Endothelial cell of umbilical vein (primary cell): ENCODE data around the gene SEZ6L2. TPM values are rescaled to one million over a fixed set of nuclear protein-coding genes. Genes with fewer than 3 reads are reported as not detected.

Source experiments
- BruUV-seq: library from RNA; stranded (reverse); fragments of 400-500 nt; replicated peaks from 2 replicates; lab custom pipeline; 2021; lab: Mats Ljungman, UMichigan
- CTCF ChIA-PET: fragments of 300-600, 350-600 bp; sonication (Branson Sonifier 250); formaldehyde crosslinking; loops from one replicate; lab custom pipeline; 2021; ENCODE audit warnings: antibody characterized with exemption, inconsistent platforms; lab: Charles Lee
- POLR2A ChIA-PET: fragments of 300-600, 350-600 bp; sonication (Branson Sonifier 250); formaldehyde crosslinking; loops from one replicate; lab custom pipeline; 2021; ENCODE audit warnings: antibody characterized with exemption, inconsistent platforms; lab: Charles Lee
- DNase-seq: peaks from one replicate; pipeline ENCODE4 v3.0.0-alpha.2; 2011; ENCODE audit warnings: low read depth, low spot score
- FAIRE-seq: peaks from 2 replicates; lab custom pipeline; 2011; peaks lifted over from hg19 to GRCh38; lab: Jason Lieb, UNC
- H2AFZ ChIP-seq: 2 replicates; pipeline ENCODE4 v1.6.0; 2012; ENCODE audit warnings: low read depth, low read length, control low read depth, inconsistent platforms
- H3K27ac ChIP-seq: 2 replicates; pipeline ENCODE4 v1.5.1; 2011; ENCODE audit warnings: low read depth, mild to moderate bottlenecking, control low read depth, low read length, moderate library complexity; ENCODE audit not compliant: insufficient read depth
- H3K27me3 ChIP-seq, 2 experiments: 2 replicates each; pipeline versions ENCODE4 v1.6.0 to v1.6.1; 2011; ENCODE audit warnings: low read length in 2 of 2, mixed read lengths in 1 of 2; ENCODE audit not compliant: control insufficient read depth in 2 of 2, insufficient read depth in 2 of 2
- H3K36me3 ChIP-seq, 2 experiments: 2 replicates in 1 of 2; 3 replicates in 1 of 2; pipeline ENCODE4 v1.5.1; 2011; ENCODE audit warnings: low read length in 2 of 2, mild to moderate bottlenecking in 1 of 2, moderate library complexity in 1 of 2; ENCODE audit not compliant: control insufficient read depth in 2 of 2, insufficient read depth in 2 of 2; ENCODE audit errors: extremely low read depth in 1 of 2
- H3K4me1 ChIP-seq: 3 replicates; pipeline ENCODE4 v1.5.1; 2011; ENCODE audit warnings: mild to moderate bottlenecking, low read length; ENCODE audit not compliant: control insufficient read depth, insufficient read depth; ENCODE audit errors: extremely low read depth
- H3K4me2 ChIP-seq: 2 replicates; pipeline ENCODE4 v1.6.1; 2011; ENCODE audit warnings: low read length, control low read depth, mixed read lengths; ENCODE audit not compliant: insufficient read depth
- H3K4me3 ChIP-seq, 3 experiments: fragments of 200-600 bp in 1 of 3; sonication (generic), shearing (Covaris generic) in 1 of 3; replicated peaks in 1 of 3; 2 replicates each; pipeline ENCODE4 v1.5.1; 2011 to 2016; ENCODE audit warnings: control low read depth in 3 of 3, low read length in 3 of 3, mild to moderate bottlenecking in 2 of 3, inconsistent platforms in 1 of 3, low read depth in 1 of 3, moderate library complexity in 1 of 3; ENCODE audit not compliant: insufficient read depth in 1 of 3
- H3K79me2 ChIP-seq: 2 replicates; pipeline ENCODE4 v1.6.0; 2012; ENCODE audit warnings: low read length, inconsistent platforms; ENCODE audit not compliant: control insufficient read depth, insufficient read depth
- H3K9ac ChIP-seq: replicated peaks from 2 replicates; pipeline ENCODE3; 2011; ENCODE audit warnings: low read length, control low read depth; ENCODE audit not compliant: insufficient read depth; ENCODE audit errors: extremely low read depth
- H3K9me1 ChIP-seq: replicated peaks from 3 replicates; pipeline ENCODE4 v1.6.0; 2011; ENCODE audit warnings: mild to moderate bottlenecking, low read length; ENCODE audit not compliant: control insufficient read depth, insufficient read depth; ENCODE audit errors: extremely low read depth
- H3K9me3 ChIP-seq: replicated peaks from 2 replicates; pipeline ENCODE4 v1.5.1; 2012; ENCODE audit warnings: low read length, inconsistent platforms; ENCODE audit not compliant: control insufficient read depth, insufficient read depth
- H4K20me1 ChIP-seq: replicated peaks from 2 replicates; pipeline ENCODE3; 2011; ENCODE audit warnings: mild to moderate bottlenecking, low read length; ENCODE audit not compliant: control insufficient read depth, insufficient read depth; ENCODE audit errors: extremely low read depth
- CTCF ChIP-seq, 2 donors: IDR thresholded peaks; 1 replicate in 1 of 2; 2 replicates in 1 of 2; pipeline ENCODE4 v1.5.1; 2011; ENCODE audit warnings: low read length in 2 of 2, mild to moderate bottlenecking in 2 of 2, moderate library complexity in 2 of 2, control low read depth in 1 of 2, inconsistent platforms in 1 of 2, low read depth in 1 of 2; ENCODE audit not compliant: insufficient read depth in 1 of 2; ENCODE audit errors: extremely low read depth in 1 of 2
- EZH2 ChIP-seq: IDR thresholded peaks from 2 replicates; pipeline ENCODE4 v1.6.1; 2012; ENCODE audit warnings: borderline replicate concordance, low read depth, mild to moderate bottlenecking, moderate library complexity, low read length, inconsistent platforms; ENCODE audit not compliant: severe bottlenecking
- FOS ChIP-seq: IDR thresholded peaks from 2 replicates; pipeline ENCODE4 v1.6.1; 2011; ENCODE audit warnings: mild to moderate bottlenecking, low read length, moderate library complexity, borderline replicate concordance; ENCODE audit not compliant: insufficient read depth
- GATA2 ChIP-seq: IDR thresholded peaks from 2 replicates; pipeline ENCODE4 v1.7.0; 2011; ENCODE audit warnings: low read depth, mild to moderate bottlenecking, moderate library complexity, mixed read lengths, low read length; ENCODE audit not compliant: insufficient read length, insufficient read depth
- JUN ChIP-seq: IDR thresholded peaks from 2 replicates; pipeline ENCODE4 v1.6.1; 2011; ENCODE audit warnings: borderline replicate concordance, low read depth; ENCODE audit not compliant: insufficient read length, insufficient read depth
- MYC ChIP-seq: IDR thresholded peaks from one replicate; pipeline ENCODE4 v1.6.1; 2011; ENCODE audit warnings: mild to moderate bottlenecking, low read depth, low read length
- POLR2A ChIP-seq: IDR thresholded peaks from 2 replicates; pipeline ENCODE4 v1.6.1; 2012; ENCODE audit warnings: low read depth, mild to moderate bottlenecking, control low read depth, low read length
- dilution Hi-C: fragments of 300-500 bp; cut with MboI; formaldehyde crosslinking; loops from one replicate; pipeline ENCODE4 v1.15.0; 2019; ENCODE audit warnings: low sequenced_read_pairs; ENCODE audit not compliant: extremely low pct_ligation_motif_present
- intact Hi-C: fragments of 100-400 bp; cut with micrococcal nuclease; formaldehyde crosslinking; loops from one replicate; pipeline ENCODE4 v1.10.0; 2022
- polyA plus RNA-seq, 4 experiments: library from polyadenylated mRNA; depleted of rRNA in 3 of 4; stranded (reverse) in 3 of 4; unstranded in 1 of 4; fragments of >200 nt; gene quantifications; 2 replicates each; pipeline versions ENCODE4 v1.2.1 to v1.2.3, GENCODE V29; 2011 to 2012; ENCODE audit warnings: missing spikeins in 1 of 4
- total RNA-seq: library from RNA; stranded (reverse); gene quantifications from 2 replicates; pipeline ENCODE4 v1.2.3, GENCODE V29; 2021
- TF ChIP-seq, protein P1 (sequence below): IDR thresholded peaks from 2 replicates; pipeline ENCODE4 v1.6.1; 2011; ENCODE audit not compliant: insufficient read depth, insufficient read length

The SEZ6L2 gene
- total and polyA plus RNA-seq, 2 donors (not counting 3 experiments of a cell fraction or from before 2014, with no cell fraction given), result 2.4 to 4.5 TPM

DNA sequence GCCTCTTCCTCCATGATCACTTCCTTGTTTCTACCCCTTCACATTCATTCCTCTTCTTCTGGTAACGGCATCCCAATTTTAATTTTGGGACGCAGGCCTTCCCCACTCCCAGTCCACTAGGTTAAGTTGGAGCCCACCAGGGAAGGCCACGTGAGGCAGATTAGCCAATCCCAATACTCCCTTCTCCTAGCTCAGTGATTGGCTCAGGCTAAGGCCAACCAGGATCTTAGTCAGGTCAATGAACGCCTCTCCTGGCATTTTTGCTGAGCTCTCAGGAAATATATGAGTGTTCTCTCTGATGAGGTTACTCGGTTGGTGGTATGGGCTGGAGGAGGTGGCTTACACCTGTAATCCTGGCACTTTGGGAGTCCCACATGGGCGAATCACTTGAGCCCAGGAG is 15.4 kb downstream of the SEZ6L2 start:
- Histone ChIP-seq H3K27me3 (no peaks in the 10 kb centered on the region), H3K4me1 (no peaks in the 10 kb centered on the region), H3K27ac (no peak overlapping the region), H3K79me2 (no peaks in the 10 kb centered on the region), H3K9ac (no peak overlapping the region), H4K20me1 (no peaks in the 10 kb centered on the region), H3K4me2 (no peak overlapping the region), H3K4me3 (no peak overlapping the region), H2AFZ (no peak overlapping the region), H3K9me1 (no peaks in the 10 kb centered on the region), H3K9me3 (no peaks in the 10 kb centered on the region), H3K36me3 (no peaks in the 10 kb centered on the region)
- dilution Hi-C loops, result no loop called here
- no TSS peak for BruUV-seq
- intact Hi-C loops, result no loop called here
- no peak for TF ChIP-seq JUN
- TF ChIP-seq, protein P1, sequence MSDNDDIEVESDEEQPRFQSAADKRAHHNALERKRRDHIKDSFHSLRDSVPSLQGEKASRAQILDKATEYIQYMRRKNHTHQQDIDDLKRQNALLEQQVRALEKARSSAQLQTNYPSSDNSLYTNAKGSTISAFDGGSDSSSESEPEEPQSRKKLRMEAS, result no peak
- no peak for TF ChIP-seq FOS
- no peak for TF ChIP-seq MYC
- no peak for TF ChIP-seq EZH2
- TF ChIP-seq CTCF (IDR thresholded peaks at IDR 0.05; ENCODE audit: extremely low read depth in 1 of 2, insufficient read depth in 1 of 2, low read depth in 1 of 2, low read length in 2 of 2), result no peak
- no peak for TF ChIP-seq POLR2A
- no peak for TF ChIP-seq GATA2
- ChIA-PET CTCF (interaction anchor here (1.0 to 1.3 kb wide), 2 partner anchors 36 to 94 kb away, joined by 3 read pairs; partner anchors contain the start of gene KIF22), POLR2A (no interaction called here)
- FAIRE-seq (no peak), DNase-seq (no peak)
